HG02870 (cell line): ENCODE results near the gene PTPN5.
"Not testable (repeated sequence)": the region's sequence is repeated elsewhere in the genome, so short reads cannot be mapped to it uniquely, and the experiment has no call there.

Source experiments
- ATAC-seq: cut with Tn5 transposase; IDR thresholded peaks from one replicate; pipeline ENCODE4 v1.9.1; 2021; ENCODE audit warnings: mild to moderate bottlenecking, moderate library complexity; ENCODE audit not compliant: unreplicated experiment

Gene PTPN5

DNA sequence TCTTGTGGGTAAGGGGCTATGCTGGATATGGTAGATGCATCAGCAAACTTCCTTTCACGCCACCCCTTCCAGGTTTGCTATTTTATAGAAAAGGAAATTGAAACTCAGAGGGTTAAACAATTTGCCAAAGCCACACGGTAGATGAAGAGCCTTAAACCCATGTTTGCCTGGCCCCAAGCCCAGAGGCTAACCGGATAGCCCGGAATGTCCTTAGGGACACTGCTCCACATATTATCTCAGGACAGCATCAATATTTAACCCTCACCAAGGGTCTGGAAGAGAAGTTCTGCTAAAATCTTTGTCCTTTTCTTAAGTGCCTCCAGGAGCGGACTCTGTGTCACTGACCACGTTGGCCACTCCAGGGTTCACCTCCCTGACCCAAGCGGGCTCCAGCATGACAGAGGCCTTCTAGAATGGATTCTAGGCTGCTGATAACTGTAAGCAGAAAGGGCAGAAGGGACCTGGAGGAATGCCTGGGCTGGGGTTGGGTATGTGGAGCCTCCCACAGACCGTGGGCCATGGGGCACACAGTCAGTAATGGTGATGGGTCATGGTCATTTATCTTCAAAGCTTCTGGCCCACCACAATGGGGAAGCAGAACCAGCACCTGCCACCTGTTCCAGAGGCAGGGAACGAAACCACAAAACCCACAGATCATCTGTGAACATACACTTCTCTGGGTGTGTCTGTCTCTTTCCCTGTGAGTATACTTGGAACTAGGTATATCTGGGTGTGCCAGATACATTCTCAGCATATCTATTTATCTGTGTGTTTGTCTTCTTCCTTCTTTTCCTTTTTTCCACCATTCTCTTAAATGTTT is 98.4 kb downstream of the PTPN5 start:
- no peak for ATAC-seq

GRCh38 chr11:18691467-18692140 is 100.0 kb downstream of the PTPN5 start:
- ATAC-seq: not testable (repeated sequence)

- ATAC-seq: no peak
Observed at GRCh38 chr11:18684267-18684666, 107.3 kb downstream of the PTPN5 start.

DNA sequence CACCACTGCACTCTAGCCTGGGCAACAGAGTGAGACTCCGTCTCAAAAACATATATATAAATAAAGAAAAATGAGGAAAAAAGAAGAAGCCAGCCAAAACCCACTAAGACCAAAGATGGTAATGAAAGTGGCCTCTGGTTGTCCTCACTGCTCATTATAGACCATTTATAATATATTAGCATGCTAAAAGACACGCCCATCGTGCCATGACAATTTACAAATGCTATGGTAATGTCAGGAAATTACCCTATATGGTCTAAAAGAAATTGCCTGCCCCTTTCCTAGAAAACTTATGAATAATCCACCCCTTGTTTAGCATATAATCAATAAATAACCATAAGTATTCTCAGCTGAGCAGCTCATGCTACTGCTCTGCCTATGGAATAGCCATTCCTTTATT is 109.1 kb downstream of the PTPN5 start:
- no peak for ATAC-seq

GRCh38 chr11:18681949-18682348 is 109.6 kb downstream of the PTPN5 start:
- ATAC-seq: not testable (repeated sequence)
